GM20000 (cell line): ENCODE measurements around the gene RIT1.

Experiments used
- DNase-seq: peaks from one replicate; pipeline ENCODE4 v3.0.0; 2012; ENCODE audit warnings: low spot score
- CTCF ChIP-seq: IDR thresholded peaks from 2 replicates; pipeline ENCODE4 v1.5.1; 2012; ENCODE audit warnings: mild to moderate bottlenecking, control low read depth; ENCODE audit errors: extremely low read depth, missing control alignments

The RIT1 gene

GRCh38 chr1:155950829-155951228, 39.7 kb upstream of the RIT1 start:
- TF ChIP-seq CTCF, result no peak
- no peak for DNase-seq

GRCh38 chr1:155947741-155948140, 36.6 kb upstream of the RIT1 start:
- DNase-seq, result no peak
- no peak for TF ChIP-seq CTCF

GRCh38 chr1:155947292-155947691, 36.1 kb upstream of the RIT1 start:
- DNase-seq, result no peak
- TF ChIP-seq CTCF, result no peak

- TF ChIP-seq CTCF, result no peak
- no peak for DNase-seq
Measured at GRCh38 chr1:155946633-155947219, 35.6 kb upstream of the RIT1 start.

GRCh38 chr1:155944444-155944799, 33.3 kb upstream of the RIT1 start:
- no peak for TF ChIP-seq CTCF
- no peak for DNase-seq

GRCh38 chr1:155942578-155943141, 31.5 kb upstream of the RIT1 start:
- TF ChIP-seq CTCF, result no peak
- no peak for DNase-seq

GRCh38 chr1:155941845-155942531, 30.8 kb upstream of the RIT1 start:
- no peak for TF ChIP-seq CTCF
- no peak for DNase-seq
